ENCODE data around the gene TGM2. TPM values are rescaled to one million over a fixed set of nuclear protein-coding genes. Genes with fewer than 3 reads are reported as not detected.

Gene TGM2
- total and polyA plus RNA-seq, 4 donors = 12.9 to 63.3 (median 19.6) TPM

- no peak for DNase-seq (ENCODE audit: low read depth in 4 of 6, low spot score in 6 of 6)
- H3K27ac ChIP-seq (ENCODE audit: low read depth, low read length) = no peak overlapping the region
- peaks cover 2% of the 10 kb centered on the region for H3K27me3 ChIP-seq (ENCODE audit: control insufficient read depth, insufficient read depth, low read length)
- 69% methylated on average over 3 of the region's 3 CpGs for WGBS (ENCODE audit: insufficient coverage)
- no peaks in the 10 kb centered on the region for H3K9me3 ChIP-seq (ENCODE audit: control insufficient read depth, insufficient read depth, low read length)
- no peak overlapping the region for H3K4me3 ChIP-seq (ENCODE audit: low read depth, low read length)
- H3K36me3 ChIP-seq (ENCODE audit: control insufficient read depth, insufficient read depth, low read length) = no peaks in the 10 kb centered on the region
- H3K4me1 ChIP-seq (ENCODE audit: control insufficient read depth, insufficient read depth, low read length) = peaks cover 20% of the 10 kb centered on the region
These were observed 35.6 kb upstream of the TGM2 start for GRCh38 chr20:38200646-38201045.

GRCh38 chr20:38199501-38200390, 34.7 kb upstream of the TGM2 start:
- H3K4me3 ChIP-seq (ENCODE audit: low read depth, low read length) = no peak overlapping the region
- DNase-seq (ENCODE audit: low read depth in 4 of 6, low spot score in 6 of 6) = no peak
- H3K36me3 ChIP-seq (ENCODE audit: control insufficient read depth, insufficient read depth, low read length) = no peaks in the 10 kb centered on the region
- peaks cover 20% of the 10 kb centered on the region for H3K4me1 ChIP-seq (ENCODE audit: control insufficient read depth, insufficient read depth, low read length)
- 93% methylated on average over 9 of the region's 14 CpGs for WGBS (ENCODE audit: insufficient coverage)
- peaks cover 2% of the 10 kb centered on the region for H3K27me3 ChIP-seq (ENCODE audit: control insufficient read depth, insufficient read depth, low read length)
- H3K9me3 ChIP-seq (ENCODE audit: control insufficient read depth, insufficient read depth, low read length) = no peaks in the 10 kb centered on the region
- H3K27ac ChIP-seq (ENCODE audit: low read depth, low read length) = no peak overlapping the region

GRCh38 chr20:38198238-38198861, 33.3 kb upstream of the TGM2 start:
- Histone ChIP-seq H3K27ac (ENCODE audit: low read depth, low read length) (no peak overlapping the region), H3K27me3 (ENCODE audit: control insufficient read depth, insufficient read depth, low read length) (peaks cover under 1% of the 10 kb centered on the region), H3K4me3 (ENCODE audit: low read depth, low read length) (no peak overlapping the region), H3K9me3 (ENCODE audit: control insufficient read depth, insufficient read depth, low read length) (no peaks in the 10 kb centered on the region), H3K4me1 (ENCODE audit: control insufficient read depth, insufficient read depth, low read length) (peaks cover 20% of the 10 kb centered on the region), H3K36me3 (ENCODE audit: control insufficient read depth, insufficient read depth, low read length) (no peaks in the 10 kb centered on the region)
- 86% methylated on average over 6 of the region's 8 CpGs for WGBS (ENCODE audit: insufficient coverage)
- no peak for DNase-seq (ENCODE audit: low read depth in 4 of 6, low spot score in 6 of 6)

- Histone ChIP-seq H3K27ac (ENCODE audit: low read depth, low read length) (no peak overlapping the region), H3K27me3 (ENCODE audit: control insufficient read depth, insufficient read depth, low read length) (no peaks in the 10 kb centered on the region), H3K9me3 (ENCODE audit: control insufficient read depth, insufficient read depth, low read length) (no peaks in the 10 kb centered on the region), H3K36me3 (ENCODE audit: control insufficient read depth, insufficient read depth, low read length) (no peaks in the 10 kb centered on the region), H3K4me1 (ENCODE audit: control insufficient read depth, insufficient read depth, low read length) (peaks cover 20% of the 10 kb centered on the region), H3K4me3 (ENCODE audit: low read depth, low read length) (no peak overlapping the region)
- peak in 2 of 6 donors; percentile 86 to 92 for DNase-seq (ENCODE audit: low read depth in 4 of 6, low spot score in 6 of 6)
- WGBS (ENCODE audit: insufficient coverage) = 17% methylated on average over 1 of the region's 1 CpG
These were observed 32.5 kb upstream of the TGM2 start for GRCh38 chr20:38197619-38198018.

- H3K4me3 ChIP-seq (ENCODE audit: low read depth, low read length) = no peak overlapping the region
- WGBS (ENCODE audit: insufficient coverage) = 75% methylated on average over 2 of the region's 5 CpGs
- no peaks in the 10 kb centered on the region for H3K36me3 ChIP-seq (ENCODE audit: control insufficient read depth, insufficient read depth, low read length)
- no peak for DNase-seq (ENCODE audit: low read depth in 4 of 6, low spot score in 6 of 6)
- H3K9me3 ChIP-seq (ENCODE audit: control insufficient read depth, insufficient read depth, low read length) = no peaks in the 10 kb centered on the region
- H3K27ac ChIP-seq (ENCODE audit: low read depth, low read length) = no peak overlapping the region
- peaks cover 20% of the 10 kb centered on the region for H3K4me1 ChIP-seq (ENCODE audit: control insufficient read depth, insufficient read depth, low read length)
- no peaks in the 10 kb centered on the region for H3K27me3 ChIP-seq (ENCODE audit: control insufficient read depth, insufficient read depth, low read length)
These were observed 32.1 kb upstream of the TGM2 start for GRCh38 chr20:38197217-38197616.

GRCh38 chr20:38196592-38196991, 31.5 kb upstream of the TGM2 start:
- H3K4me3 ChIP-seq (ENCODE audit: low read depth, low read length) = no peak overlapping the region
- DNase-seq (ENCODE audit: low read depth in 4 of 6, low spot score in 6 of 6) = peak in 1 of 6 donors; percentile 44
- H3K36me3 ChIP-seq (ENCODE audit: control insufficient read depth, insufficient read depth, low read length) = no peaks in the 10 kb centered on the region
- no peaks in the 10 kb centered on the region for H3K27me3 ChIP-seq (ENCODE audit: control insufficient read depth, insufficient read depth, low read length)
- H3K9me3 ChIP-seq (ENCODE audit: control insufficient read depth, insufficient read depth, low read length) = no peaks in the 10 kb centered on the region
- no peak overlapping the region for H3K27ac ChIP-seq (ENCODE audit: low read depth, low read length)
- 38% methylated on average over 5 of the region's 5 CpGs for WGBS (ENCODE audit: insufficient coverage)
- peaks cover 20% of the 10 kb centered on the region for H3K4me1 ChIP-seq (ENCODE audit: control insufficient read depth, insufficient read depth, low read length)

- Histone ChIP-seq H3K27me3 (ENCODE audit: control insufficient read depth, insufficient read depth, low read length) (no peaks in the 10 kb centered on the region), H3K4me1 (ENCODE audit: control insufficient read depth, insufficient read depth, low read length) (peaks cover 20% of the 10 kb centered on the region), H3K4me3 (ENCODE audit: low read depth, low read length) (no peak overlapping the region), H3K36me3 (ENCODE audit: control insufficient read depth, insufficient read depth, low read length) (no peaks in the 10 kb centered on the region), H3K9me3 (ENCODE audit: control insufficient read depth, insufficient read depth, low read length) (no peaks in the 10 kb centered on the region), H3K27ac (ENCODE audit: low read depth, low read length) (no peak overlapping the region)
- no peak for DNase-seq (ENCODE audit: low read depth in 4 of 6, low spot score in 6 of 6)
- WGBS (ENCODE audit: insufficient coverage) = 93% methylated on average over 4 of the region's 4 CpGs
These were observed 31.0 kb upstream of the TGM2 start for GRCh38 chr20:38196076-38196475.

- Histone ChIP-seq H3K4me3 (ENCODE audit: low read depth, low read length) (no peak overlapping the region), H3K9me3 (ENCODE audit: control insufficient read depth, insufficient read depth, low read length) (no peaks in the 10 kb centered on the region), H3K4me1 (ENCODE audit: control insufficient read depth, insufficient read depth, low read length) (peaks cover 20% of the 10 kb centered on the region), H3K27me3 (ENCODE audit: control insufficient read depth, insufficient read depth, low read length) (no peaks in the 10 kb centered on the region), H3K36me3 (ENCODE audit: control insufficient read depth, insufficient read depth, low read length) (no peaks in the 10 kb centered on the region), H3K27ac (ENCODE audit: low read depth, low read length) (no peak overlapping the region)
- 79% methylated on average over 7 of the region's 7 CpGs for WGBS (ENCODE audit: insufficient coverage)
- DNase-seq (ENCODE audit: low read depth in 4 of 6, low spot score in 6 of 6) = no peak
These were observed 30.5 kb upstream of the TGM2 start for GRCh38 chr20:38195521-38195920.

- DNase-seq (ENCODE audit: low read depth in 4 of 6, low spot score in 6 of 6) = no peak
These were observed 30.0 kb upstream of the TGM2 start for GRCh38 chr20:38194971-38195504.

More at GRCh38 chr20:38194971-38195504, 30.0 kb upstream of the TGM2 start:
- 95% methylated on average over 5 of the region's 5 CpGs for WGBS (ENCODE audit: insufficient coverage)
- no peaks in the 10 kb centered on the region for H3K27me3 ChIP-seq (ENCODE audit: control insufficient read depth, insufficient read depth, low read length)
- no peak overlapping the region for H3K4me3 ChIP-seq (ENCODE audit: low read depth, low read length)
- H3K36me3 ChIP-seq (ENCODE audit: control insufficient read depth, insufficient read depth, low read length) = no peaks in the 10 kb centered on the region
- H3K27ac ChIP-seq (ENCODE audit: low read depth, low read length) = no peak overlapping the region
- H3K9me3 ChIP-seq (ENCODE audit: control insufficient read depth, insufficient read depth, low read length) = no peaks in the 10 kb centered on the region
- H3K4me1 ChIP-seq (ENCODE audit: control insufficient read depth, insufficient read depth, low read length) = peaks cover 20% of the 10 kb centered on the region
